Measurements from ENCODE around the gene COMMD9.
A peak's percentile ranks its signal among the peaks of the same experiment; 100 is the strongest.

The COMMD9 gene

GRCh38 chr11:36296884-36297543 is 7.8 kb upstream of the COMMD9 start:
- DNase-seq (ENCODE audit: low read depth): peak; percentile 93

GRCh38 chr11:36295926-36296325 is 6.7 kb upstream of the COMMD9 start, which contains the start of gene PRR5L:
PRR5L (plus strand) TSS chr11:36296288; CDS start chr11:36401122, 104,834 bp downstream.
- DNase-seq (ENCODE audit: low read depth): no peak

- peak; percentile 52 for DNase-seq (ENCODE audit: low read depth)
Measured at GRCh38 chr11:36292311-36292722, 3.1 kb upstream of the COMMD9 start.

DNA sequence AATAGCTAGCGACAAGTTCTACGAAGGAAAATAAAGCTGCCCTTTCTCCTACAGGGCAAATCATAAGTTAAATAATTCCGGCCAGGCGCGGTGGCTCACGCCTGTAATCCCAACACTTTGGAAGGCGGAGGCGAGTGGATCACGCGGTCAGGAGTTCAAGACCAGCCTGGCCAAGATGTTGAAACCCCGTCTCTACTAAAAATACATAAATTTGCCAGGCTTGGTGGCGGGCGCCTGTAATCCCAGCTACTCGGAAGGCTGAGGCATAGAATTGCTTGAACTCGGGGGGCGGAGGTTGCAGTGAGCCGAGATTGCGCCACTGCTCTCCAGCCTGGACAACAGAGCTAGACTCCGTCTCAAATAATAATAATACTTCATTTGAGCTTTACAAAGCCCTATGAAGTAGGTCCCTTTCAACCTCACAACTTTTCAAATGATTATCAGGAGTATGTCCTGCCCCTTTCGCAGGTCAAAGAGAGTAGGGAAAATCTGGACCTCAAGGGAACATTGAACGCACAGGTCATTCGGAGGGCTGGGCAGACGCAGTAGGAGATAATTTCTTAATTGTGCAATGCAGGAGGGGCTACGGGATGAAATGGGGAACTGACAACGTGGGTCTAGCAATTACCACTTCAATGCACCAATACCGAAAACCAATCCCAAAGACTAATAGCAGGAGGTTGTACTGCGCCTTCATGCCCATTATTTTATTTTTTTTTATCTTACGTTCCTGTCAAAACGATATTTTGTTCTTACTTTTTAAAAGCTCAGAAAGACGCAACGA is 590 bp downstream of the COMMD9 start:
- DNase-seq (ENCODE audit: low read depth): peak; percentile 26

DNA sequence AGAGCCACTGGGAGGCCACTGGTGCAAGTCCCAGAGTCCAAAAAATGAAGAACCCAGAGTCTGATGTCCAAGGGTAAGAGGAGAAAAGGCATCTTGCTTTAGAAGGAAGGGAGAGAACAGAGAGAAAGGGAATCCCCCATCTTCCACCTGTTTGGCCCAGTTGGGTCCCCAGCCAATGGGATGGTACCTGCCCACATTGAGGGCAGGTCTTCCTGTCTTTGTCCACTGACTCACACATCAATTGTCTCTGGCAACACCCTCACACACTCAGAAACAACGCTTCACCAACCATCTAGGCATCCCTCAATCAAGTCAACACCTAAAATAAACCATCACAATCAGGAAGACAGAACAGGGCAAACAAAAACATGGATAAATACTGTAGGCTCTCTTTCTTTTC is 6.3 kb downstream of the COMMD9 start:
- no peak for DNase-seq (ENCODE audit: low read depth)

GRCh38 chr11:36281850-36282249 is 7.4 kb downstream of the COMMD9 start:
- no peak for DNase-seq (ENCODE audit: low read depth)

DNA sequence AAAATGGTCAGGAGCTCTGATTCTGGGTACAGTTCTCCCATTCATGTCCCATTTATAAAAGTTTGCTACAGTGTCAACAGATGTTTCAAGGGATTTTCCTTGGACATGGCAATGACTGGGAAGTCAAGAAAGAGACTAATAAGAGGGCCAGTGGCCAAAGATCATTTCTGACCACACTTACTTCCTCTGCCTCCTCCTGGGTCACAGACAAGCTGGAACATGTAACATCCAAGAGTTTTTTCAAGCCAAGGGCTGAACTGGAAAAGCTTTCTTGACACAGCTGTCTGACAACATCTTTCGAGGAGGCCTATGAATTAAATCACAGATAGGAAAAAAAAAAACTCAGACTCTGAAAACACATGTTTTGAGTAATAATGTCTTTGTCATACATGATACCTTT is 8.7 kb downstream of the COMMD9 start:
- no peak for DNase-seq (ENCODE audit: low read depth)

DNA sequence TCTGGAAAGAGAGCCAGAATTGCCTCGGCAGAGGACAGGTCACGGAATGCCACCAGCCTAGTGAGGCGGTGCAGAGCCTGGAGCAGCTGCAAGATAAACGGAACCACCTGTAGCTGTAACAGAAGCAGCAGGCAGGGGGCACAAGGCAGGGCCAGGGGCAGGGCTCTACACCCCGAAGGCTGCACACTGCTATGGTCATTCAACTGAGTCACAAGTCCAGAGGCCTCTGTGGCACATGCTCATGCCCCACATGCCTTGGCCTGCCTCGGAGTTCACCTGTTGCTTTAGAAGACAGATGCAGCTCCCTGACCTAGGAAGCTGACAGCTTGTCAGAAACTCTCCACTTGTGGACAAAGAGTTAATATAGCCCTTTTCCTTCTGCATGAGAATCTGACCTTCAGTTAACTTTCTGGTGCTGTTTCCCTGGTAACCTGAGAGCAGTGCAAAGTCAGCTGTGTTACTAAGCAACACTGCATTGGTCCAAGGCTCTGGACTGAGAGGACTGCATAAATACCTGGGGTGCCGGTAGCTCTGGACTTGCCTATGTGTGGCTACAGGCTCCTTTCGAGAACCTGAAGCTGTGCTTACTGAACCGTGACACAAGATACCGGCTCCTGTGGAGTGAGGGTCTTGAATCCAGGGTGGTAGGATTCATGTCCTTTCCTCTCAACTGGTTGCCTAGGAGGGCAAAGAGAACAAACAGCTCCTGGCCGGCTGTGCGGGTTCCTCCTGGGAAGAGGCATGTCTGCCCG is 10.5 kb downstream of the COMMD9 start:
- peak; percentile 17 for DNase-seq (ENCODE audit: low read depth)

DNA sequence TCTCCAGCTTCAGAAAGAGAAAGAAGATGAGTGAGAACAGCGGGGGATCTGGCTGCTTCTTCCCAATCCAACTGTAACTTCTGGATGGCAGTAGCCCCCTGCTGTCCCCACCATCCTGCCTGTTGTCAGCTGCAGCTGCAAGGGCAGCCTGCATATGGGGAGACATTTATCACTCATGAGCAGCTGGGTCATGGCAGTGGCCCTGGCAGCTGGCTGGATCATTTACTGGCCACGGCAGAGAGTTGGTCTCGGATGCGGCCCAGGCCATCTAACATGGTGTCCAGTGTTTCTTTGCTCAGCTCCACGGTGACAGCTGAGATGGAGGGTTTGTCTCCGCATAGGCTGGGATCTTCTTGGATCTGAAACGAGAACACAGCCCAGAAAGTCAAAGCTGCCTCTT is 14.8 kb downstream of the COMMD9 start:
- no peak for DNase-seq (ENCODE audit: low read depth)

DNA sequence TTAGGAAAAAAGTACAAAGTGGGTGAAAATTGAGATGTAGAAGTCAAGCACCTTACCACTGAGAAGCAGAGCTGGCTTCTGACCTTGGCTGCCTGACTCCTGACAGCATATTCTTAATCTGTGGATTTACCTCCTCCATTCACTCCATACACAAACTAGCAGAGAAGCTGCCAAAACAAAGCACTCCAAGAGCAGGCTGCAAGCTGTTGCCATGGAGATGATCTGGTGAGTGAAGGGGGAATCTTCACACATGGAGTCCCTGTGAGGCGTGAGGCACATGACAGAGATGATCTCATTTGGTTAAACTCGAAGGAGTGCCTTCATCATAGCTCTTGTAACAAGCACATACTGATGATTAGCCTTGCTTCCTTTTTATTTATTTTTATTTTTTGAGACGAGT is 16.1 kb downstream of the COMMD9 start:
- DNase-seq (ENCODE audit: low read depth): peak; percentile 55

DNA sequence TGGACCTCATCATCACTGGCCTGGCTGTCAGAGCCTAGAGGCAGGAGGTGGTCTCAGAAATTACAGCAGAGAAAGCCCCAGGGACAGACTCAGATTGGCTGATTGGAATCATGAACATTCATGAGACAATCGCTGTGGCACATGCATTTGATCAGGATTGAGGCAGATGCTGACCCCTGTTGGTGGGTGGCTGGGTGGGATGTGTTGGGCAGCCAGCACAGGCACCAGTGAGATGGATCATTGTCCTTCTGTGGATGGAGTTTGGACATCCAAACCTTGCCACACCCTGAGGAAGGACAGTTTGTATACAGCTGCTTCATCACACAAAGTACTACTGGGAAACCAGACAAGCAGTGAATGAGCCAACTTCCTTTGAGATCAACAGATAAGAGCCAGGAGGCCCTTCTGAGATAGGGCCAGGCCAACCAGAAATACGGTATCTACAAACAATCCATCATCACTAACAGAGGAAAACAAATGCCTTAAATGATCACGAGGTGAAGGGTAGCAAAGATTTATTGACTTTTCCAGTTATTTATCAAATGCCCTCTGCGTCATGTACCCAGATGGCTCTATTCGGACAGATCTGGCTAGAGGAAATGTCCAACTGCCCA is 17.3 kb downstream of the COMMD9 start:
- DNase-seq (ENCODE audit: low read depth): peak; percentile 87

- no peak for DNase-seq (ENCODE audit: low read depth)
Measured at GRCh38 chr11:36270701-36271100, 18.5 kb downstream of the COMMD9 start.

- DNase-seq (ENCODE audit: low read depth): no peak
Measured at GRCh38 chr11:36268337-36268985, 20.8 kb downstream of the COMMD9 start.

DNA sequence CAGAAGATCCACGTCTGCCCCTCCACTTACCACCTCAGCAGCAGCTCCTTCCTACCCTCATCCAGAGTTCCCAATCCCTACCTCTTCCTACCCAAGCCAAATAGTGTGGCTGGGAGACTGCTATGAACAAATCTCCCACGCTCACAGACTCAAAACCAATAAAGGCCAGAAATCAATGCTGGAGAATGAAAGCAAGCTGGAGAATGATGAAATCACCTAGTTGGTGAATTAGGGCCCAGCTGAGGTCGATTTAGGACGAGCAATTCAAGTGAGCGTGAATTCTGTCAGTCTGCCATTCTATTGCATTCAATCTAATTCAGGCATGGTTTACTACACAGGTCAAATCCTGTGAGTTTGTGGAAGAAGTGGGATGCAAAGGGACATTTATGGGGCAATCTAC is 22.5 kb downstream of the COMMD9 start:
- no peak for DNase-seq (ENCODE audit: low read depth)

DNA sequence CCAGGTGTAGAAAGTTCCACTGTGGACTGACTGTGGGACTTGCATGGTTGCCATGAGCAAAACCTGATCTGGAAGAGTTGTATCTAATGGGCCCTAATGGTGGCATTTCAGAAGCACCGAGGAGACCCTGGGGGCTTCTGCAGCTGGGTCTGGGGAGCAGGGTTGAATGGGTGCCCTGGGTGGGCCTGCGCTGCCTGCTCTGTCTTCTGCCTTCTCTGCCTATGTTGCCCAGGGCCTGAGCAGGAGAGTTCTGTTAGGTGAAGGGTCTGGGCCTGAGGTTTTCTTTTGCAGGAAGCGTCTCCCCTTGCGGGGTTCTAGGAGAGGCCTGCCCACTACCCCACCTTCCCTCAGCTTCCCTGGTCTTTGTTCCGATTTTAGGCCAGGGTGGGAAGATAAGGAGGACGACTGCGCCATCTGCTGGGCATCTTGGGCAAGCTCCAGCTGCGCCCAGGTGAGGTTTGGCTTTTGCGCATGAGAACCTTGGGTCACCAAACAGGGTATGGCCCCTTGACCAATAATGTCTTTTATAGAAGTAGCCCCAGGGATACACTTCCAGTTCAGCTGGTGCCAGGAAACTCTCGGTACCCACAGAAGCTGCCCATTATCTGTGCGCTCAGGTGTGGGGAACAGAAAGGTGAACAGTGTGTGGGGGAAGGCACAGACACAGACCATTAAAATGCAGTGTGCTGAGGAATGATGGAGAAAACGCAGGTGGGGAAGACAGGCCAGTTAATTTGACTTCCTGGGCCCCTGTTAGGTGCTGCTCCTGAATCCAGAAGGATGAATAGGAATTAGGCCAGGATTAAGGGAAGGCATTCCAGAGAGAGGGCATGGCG is 23.2 kb downstream of the COMMD9 start:
- DNase-seq (ENCODE audit: low read depth): peak; percentile 30

GRCh38 chr11:36264973-36265344 is 24.3 kb downstream of the COMMD9 start:
- no peak for DNase-seq (ENCODE audit: low read depth)

- DNase-seq (ENCODE audit: low read depth): no peak
Measured at GRCh38 chr11:36264011-36264972, 24.9 kb downstream of the COMMD9 start.

GRCh38 chr11:36261094-36261493 is 28.1 kb downstream of the COMMD9 start:
- no peak for DNase-seq (ENCODE audit: low read depth)

DNA sequence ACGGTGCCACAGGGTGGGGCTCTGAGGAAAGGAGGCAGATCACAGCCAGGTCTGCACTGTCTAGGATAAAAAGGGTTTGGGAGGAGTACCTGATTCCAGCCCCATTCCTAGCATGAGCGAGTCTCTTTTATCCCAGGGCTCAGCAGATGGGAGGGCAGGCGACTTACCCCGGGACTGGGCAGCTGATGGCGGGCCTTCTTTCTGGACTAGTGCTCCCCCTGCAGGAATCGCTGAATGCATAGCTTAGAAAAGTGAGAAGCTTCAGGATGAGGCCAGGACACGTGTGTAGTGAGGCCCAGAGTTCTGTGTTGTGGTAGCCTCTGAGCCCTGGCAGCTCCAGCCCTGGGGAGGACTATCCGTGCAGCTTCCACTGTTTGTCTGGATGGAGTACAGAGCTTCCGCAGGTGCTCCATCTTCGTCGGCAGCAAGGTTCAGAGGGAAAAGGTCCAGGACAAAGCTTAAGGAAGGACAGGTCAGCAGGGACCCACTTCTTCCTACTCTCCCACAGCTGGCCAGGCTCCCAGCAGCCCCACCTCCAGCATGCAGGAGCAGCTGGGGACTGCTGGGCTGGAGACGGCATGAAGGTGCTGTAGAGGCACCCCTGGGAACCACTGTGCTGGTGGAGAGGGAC is 30.4 kb downstream of the COMMD9 start:
- peak; percentile 79 for DNase-seq (ENCODE audit: low read depth)
